Psoas muscle (tissue), 8 donors: Measurements from ENCODE around the gene GRIN2D. TPM values are rescaled to one million over a fixed set of nuclear protein-coding genes. Genes with fewer than 3 reads are reported as not detected.

Source experiments
- ATAC-seq, 4 donors: fragments of 200-7000 bp; cut with Tn5 transposase; one replicate each; pipeline ENCODE4 v1.9.1; 2020; ENCODE audit warnings: moderate library complexity in 3 of 4, mild to moderate bottlenecking in 2 of 4
- DNase-seq, 2 donors: peaks; one replicate each; pipeline ENCODE4 v3.0.0-alpha.2; 2020
- H3K27ac ChIP-seq: fragments of 200-600 bp; one replicate; pipeline ENCODE4 v1.8.0; 2022
- H3K27me3 ChIP-seq, 3 donors: fragments of 200-600 bp in 1 of 3; one replicate each; pipeline versions ENCODE4 v1.6.1 to v1.8.0; 2013 to 2022; ENCODE audit warnings: low read length in 2 of 3, mild to moderate bottlenecking in 2 of 3, moderate library complexity in 1 of 3; ENCODE audit not compliant: insufficient read depth in 3 of 3
- H3K36me3 ChIP-seq, 2 donors: fragments of 200-600 bp in 1 of 2; one replicate each; pipeline versions ENCODE4 v1.6.1 to v1.8.0; 2013 to 2022; ENCODE audit warnings: low read depth in 1 of 2, mild to moderate bottlenecking in 1 of 2, moderate library complexity in 1 of 2; ENCODE audit not compliant: insufficient read depth in 1 of 2
- H3K4me1 ChIP-seq: fragments of 200-600 bp; one replicate; pipeline ENCODE4 v1.8.0; 2022
- H3K4me3 ChIP-seq: fragments of 200-600 bp; one replicate; pipeline ENCODE4 v1.8.0; 2022; ENCODE audit warnings: mild to moderate bottlenecking
- H3K9me3 ChIP-seq: fragments of 200-600 bp; one replicate; pipeline ENCODE4 v1.8.0; 2022
- WGBS, 3 donors: extraction: QIAGEN DNeasy Blood & Tissue Kit; methylation state at CpG; one replicate each; pipeline versions ENCODE4 v1.1.6 to v1.1.7; 2013; 5-methylcytosine and 5-hydroxymethylcytosine counted together
- intact Hi-C, 2 donors: fragments of 100-400 bp; cut with DNase I; formaldehyde crosslinking; loops; one replicate each; pipeline versions ENCODE4 v1.11.0 to v1.14.2; 2022
- polyA plus RNA-seq, 3 donors: library from polyadenylated mRNA; stranded (reverse); fragments of 200-250 nt; gene quantifications; one replicate each; pipeline ENCODE4 v1.2.3, GENCODE V29; 2013
- total RNA-seq, 4 donors: library from RNA; stranded (reverse); fragmentation: NEBNext Ultra II Directional in 2 of 4; extraction: Animal tissue kit (Norgen Biotek cat#: 25700) in 2 of 4; gene quantifications; one replicate each; pipeline versions ENCODE4 v1.2.1 to v1.2.4, GENCODE V29; 2021 to 2023
- TF ChIP-seq, protein P1 (sequence below): fragments of 200-600 bp; IDR thresholded peaks from one replicate; pipeline ENCODE4 v1.8.0; 2022; ENCODE audit warnings: antibody characterized with exemption
- donor health status: healthy with polysubstance abuse.
- donor health status: DM: no; HTN: no; CAD: no; lungs with moderate emphysema.
- donor health status: Bipolar disorder and iron deficiency.
- donor health status: healthy.
- donor health status: DM: yes; HTN: yes; CAD: no.
- donor health status: DM: no; HTN: no; CAD: no.
- donor health status: DM: no; HTN: no; CAD: no.
- donor health status: DM: yes; HTN: yes; CAD: no.

The GRIN2D gene
- total and polyA plus RNA-seq, 7 donors: 0.03 to 0.21 (median 0.04) TPM

DNA sequence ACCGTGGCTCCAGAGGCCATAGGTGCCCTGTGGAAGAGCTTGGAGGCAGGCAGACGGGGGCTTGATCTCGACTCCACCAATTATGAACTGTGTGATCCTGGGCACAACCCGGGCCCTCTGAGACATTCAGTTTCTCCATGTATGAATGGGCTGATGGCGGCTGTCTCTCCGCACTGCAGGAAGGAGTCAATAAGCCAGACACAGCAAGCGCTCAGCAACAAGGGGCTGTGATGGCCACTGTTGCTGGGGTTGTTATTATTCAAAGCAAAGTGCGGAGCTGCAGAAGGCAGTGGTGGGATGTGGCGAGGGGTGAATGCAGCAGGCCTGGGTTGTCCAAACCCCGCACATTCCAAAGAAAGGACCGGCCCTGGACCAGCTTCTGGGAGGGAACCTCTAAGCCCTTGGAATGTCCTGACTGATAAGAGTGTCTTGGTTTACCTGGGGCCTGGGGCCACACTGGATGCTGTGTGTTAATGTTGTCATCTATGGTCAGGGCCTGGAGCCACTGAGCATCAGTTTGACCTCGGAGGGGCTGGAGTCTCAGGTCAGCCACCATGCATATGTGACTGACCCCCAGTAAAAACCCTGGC is 38.0 kb upstream of the GRIN2D start:
- H3K27me3 ChIP-seq: no peaks in the 10 kb centered on the region
- ATAC-seq (no peak), DNase-seq (no peak)
- H3K27ac ChIP-seq: no peak overlapping the region
- no peak overlapping the region for H3K4me3 ChIP-seq
- WGBS, 3 donors: 86 to 88% (median 87%) methylated on average over 12 of the region's 12 CpGs
- intact Hi-C loops: no loop called here
- peaks cover 0 to 11% of the 10 kb centered on the region in 2 donors for H3K36me3 ChIP-seq
- TF ChIP-seq, protein P1, sequence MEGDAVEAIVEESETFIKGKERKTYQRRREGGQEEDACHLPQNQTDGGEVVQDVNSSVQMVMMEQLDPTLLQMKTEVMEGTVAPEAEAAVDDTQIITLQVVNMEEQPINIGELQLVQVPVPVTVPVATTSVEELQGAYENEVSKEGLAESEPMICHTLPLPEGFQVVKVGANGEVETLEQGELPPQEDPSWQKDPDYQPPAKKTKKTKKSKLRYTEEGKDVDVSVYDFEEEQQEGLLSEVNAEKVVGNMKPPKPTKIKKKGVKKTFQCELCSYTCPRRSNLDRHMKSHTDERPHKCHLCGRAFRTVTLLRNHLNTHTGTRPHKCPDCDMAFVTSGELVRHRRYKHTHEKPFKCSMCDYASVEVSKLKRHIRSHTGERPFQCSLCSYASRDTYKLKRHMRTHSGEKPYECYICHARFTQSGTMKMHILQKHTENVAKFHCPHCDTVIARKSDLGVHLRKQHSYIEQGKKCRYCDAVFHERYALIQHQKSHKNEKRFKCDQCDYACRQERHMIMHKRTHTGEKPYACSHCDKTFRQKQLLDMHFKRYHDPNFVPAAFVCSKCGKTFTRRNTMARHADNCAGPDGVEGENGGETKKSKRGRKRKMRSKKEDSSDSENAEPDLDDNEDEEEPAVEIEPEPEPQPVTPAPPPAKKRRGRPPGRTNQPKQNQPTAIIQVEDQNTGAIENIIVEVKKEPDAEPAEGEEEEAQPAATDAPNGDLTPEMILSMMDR: no peak
- no peaks in the 10 kb centered on the region for H3K4me1 ChIP-seq
- no peaks in the 10 kb centered on the region for H3K9me3 ChIP-seq

DNA sequence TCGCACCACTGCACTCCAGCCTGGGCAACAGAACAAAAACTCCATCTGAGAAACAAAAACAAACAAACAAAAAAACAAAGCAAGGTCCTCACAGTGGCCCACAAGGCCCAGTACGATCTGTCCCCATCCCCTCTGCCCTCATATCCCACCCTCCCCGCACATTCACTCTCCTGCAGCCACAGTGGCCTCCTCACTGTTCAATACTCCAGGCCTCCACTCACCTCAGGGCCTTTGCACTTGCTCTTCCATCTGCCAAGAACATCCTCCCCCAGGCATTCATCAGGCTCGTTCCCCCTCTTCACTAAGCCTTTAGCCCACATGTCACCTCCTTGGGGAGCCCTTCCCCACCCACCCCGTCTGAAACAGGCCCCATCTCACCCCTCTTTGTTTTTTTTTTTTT is 34.3 kb upstream of the GRIN2D start:
- Histone ChIP-seq H3K4me1 (no peaks in the 10 kb centered on the region), H3K27me3 (no peaks in the 10 kb centered on the region), H3K9me3 (no peaks in the 10 kb centered on the region), H3K4me3 (no peak overlapping the region), H3K27ac (no peak overlapping the region), H3K36me3 (peaks cover 0 to 20% of the 10 kb centered on the region in 2 donors)
- no peak for ATAC-seq
- no peak for DNase-seq
- WGBS, 3 donors: 91 to 93% (median 92%) methylated on average over 5 of the region's 5 CpGs
- intact Hi-C loops: no loop called here
- TF ChIP-seq, protein P1: no peak

DNA sequence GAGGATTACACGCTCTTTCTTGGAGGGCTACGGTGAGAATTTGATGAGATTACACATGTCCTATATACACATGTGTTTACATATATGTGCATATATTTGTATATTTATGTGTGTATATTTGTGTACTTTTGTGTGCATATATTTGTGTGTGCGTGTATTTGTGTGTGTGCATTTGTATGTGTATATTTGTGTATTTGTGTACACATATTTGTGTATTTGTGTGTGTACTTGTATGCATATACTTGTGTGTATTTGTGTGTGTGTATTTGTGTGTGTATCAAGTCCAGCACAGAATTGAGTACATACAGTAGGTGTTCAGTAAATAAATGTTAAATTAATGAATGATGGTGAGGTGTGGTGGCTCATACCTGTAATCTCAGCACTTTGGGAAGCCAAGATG is 31.6 kb upstream of the GRIN2D start:
- no peak for ATAC-seq

DNA sequence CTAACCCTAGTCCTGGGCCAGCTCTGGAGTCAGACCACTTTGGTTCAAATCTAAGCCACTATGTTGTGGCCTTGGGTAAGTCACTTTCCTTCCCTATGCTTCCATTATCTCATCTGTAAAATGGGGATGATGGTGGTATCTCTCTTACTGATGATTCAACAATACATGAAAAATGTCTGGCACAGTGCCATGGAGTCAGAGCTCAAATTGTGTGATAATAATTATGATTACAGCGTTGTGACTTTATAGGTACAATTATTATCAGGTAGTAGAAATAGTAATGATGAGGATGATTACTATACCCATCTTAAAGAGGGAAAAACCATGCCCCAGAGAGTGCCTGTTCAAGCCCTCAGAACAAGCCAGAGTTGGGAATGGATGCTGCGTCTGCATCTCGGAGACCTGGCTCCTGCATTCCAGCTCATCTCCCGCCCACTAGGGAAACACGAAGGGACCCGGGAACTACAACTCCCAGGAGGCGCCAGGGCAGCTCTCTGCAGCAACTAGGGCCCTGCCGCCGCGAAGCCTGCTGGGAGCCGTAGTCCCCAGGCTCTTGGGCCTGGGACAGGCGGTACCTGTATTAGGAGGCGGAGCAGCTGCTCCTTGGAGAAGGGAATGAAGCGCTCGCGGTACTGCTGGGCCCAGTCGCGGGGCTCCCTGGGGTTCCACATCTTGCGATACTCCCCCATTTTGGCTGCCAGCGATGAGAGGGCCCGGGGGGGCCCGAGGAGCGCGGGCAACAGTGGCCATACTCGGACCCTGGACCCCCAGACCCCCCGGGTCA is 30.6 kb upstream of the GRIN2D start:
- ATAC-seq: peak; percentile 87 to 92 (median 90)
- Histone ChIP-seq H3K27me3 (no peaks in the 10 kb centered on the region), H3K4me1 (peaks cover 4% of the 10 kb centered on the region), H3K36me3 (peaks cover 0 to 17% of the 10 kb centered on the region in 2 donors), H3K27ac (peak overlapping the region; percentile 92), H3K9me3 (no peaks in the 10 kb centered on the region), H3K4me3 (peak overlapping the region; percentile 80)
- peak; percentile 95 to 97 for DNase-seq
- intact Hi-C loops: no loop called here
- TF ChIP-seq, protein P1: no peak
- 3 to 4% (median 3%) methylated on average over 26 of the region's 26 CpGs for WGBS, 3 donors

More for the DNA sequence above, 31.6 kb upstream of the GRIN2D start:
- intact Hi-C loops: no loop called here
- Histone ChIP-seq H3K4me3 (no peak overlapping the region), H3K9me3 (no peaks in the 10 kb centered on the region), H3K36me3 (peaks cover 0 to 17% of the 10 kb centered on the region in 2 donors), H3K27me3 (no peaks in the 10 kb centered on the region), H3K27ac (no peak overlapping the region), H3K4me1 (peaks cover 4% of the 10 kb centered on the region)
- DNase-seq: no peak
- TF ChIP-seq, protein P1: no peak
- WGBS, 3 donors: 95 to 97% (median 96%) methylated on average over 3 of the region's 3 CpGs
